HL-60/S4 treated with phorbol 12-myristate 13-acetate at 8.2 ng/mL for 4 days and 3 days (cell line): ENCODE data around the gene PSPC1.
"Not testable (repeated sequence)": the region's sequence is repeated elsewhere in the genome, so short reads cannot be mapped to it uniquely, and the experiment has no call there.

ENCODE experiments used
- in situ Hi-C: fragments of 300-500 bp; cut with MboI; formaldehyde crosslinking; loops from 2 replicates; pipeline ENCODE4 v1.15.0; 2022; ENCODE audit warnings: low sequenced_read_pairs

The PSPC1 gene

GRCh38 chr13:19764237-19764636 is 18.5 kb downstream of the PSPC1 start:
- in situ Hi-C loops = no loop called here

GRCh38 chr13:19763618-19764017 is 19.1 kb downstream of the PSPC1 start:
- in situ Hi-C loops = no loop called here

- in situ Hi-C loops = no loop called here
Measured at GRCh38 chr13:19759669-19760068, 23.1 kb downstream of the PSPC1 start.

GRCh38 chr13:19742643-19743042 is 40.1 kb downstream of the PSPC1 start:
- in situ Hi-C loops = no loop called here

- in situ Hi-C loops = no loop called here
Measured at GRCh38 chr13:19737844-19738557, 44.7 kb downstream of the PSPC1 start.

GRCh38 chr13:19726611-19727010 is 56.1 kb downstream of the PSPC1 start:
- in situ Hi-C loops = no loop called here

GRCh38 chr13:19725320-19725719 is 57.4 kb downstream of the PSPC1 start:
- in situ Hi-C loops = no loop called here

GRCh38 chr13:19720039-19720438 is 62.7 kb downstream of the PSPC1 start:
- in situ Hi-C loops = no loop called here

- in situ Hi-C loops = no loop called here
Measured at GRCh38 chr13:19713186-19713965, 69.4 kb downstream of the PSPC1 start.

GRCh38 chr13:19709782-19710181 is 73.0 kb downstream of the PSPC1 start:
- in situ Hi-C loops = loop anchor here (10.0 kb wide), 1 partner anchor 505 kb away; no protein-coding TSS in a partner anchor

GRCh38 chr13:19709039-19709438 is 73.7 kb downstream of the PSPC1 start:
- in situ Hi-C loops = loop anchor here (10.0 kb wide), 1 partner anchor 504 kb away; no protein-coding TSS in a partner anchor

GRCh38 chr13:19704256-19704655 is 78.5 kb downstream of the PSPC1 start:
- in situ Hi-C loops = loop anchor here (10.0 kb wide), 1 partner anchor 499 kb away; no protein-coding TSS in a partner anchor

- in situ Hi-C loops = loop anchor here (10.0 kb wide), 1 partner anchor 497 kb away; no protein-coding TSS in a partner anchor
Measured at GRCh38 chr13:19701619-19702018, 81.1 kb downstream of the PSPC1 start.

GRCh38 chr13:19700963-19701362 is 81.8 kb downstream of the PSPC1 start:
- in situ Hi-C loops = loop anchor here (10.0 kb wide), 1 partner anchor 496 kb away; no protein-coding TSS in a partner anchor

- in situ Hi-C loops = no loop called here
Measured at GRCh38 chr13:19695829-19696228, 86.9 kb downstream of the PSPC1 start.

GRCh38 chr13:19695428-19695827 is 87.3 kb downstream of the PSPC1 start:
- in situ Hi-C loops = no loop called here

GRCh38 chr13:19691447-19691846 is 91.3 kb downstream of the PSPC1 start:
- in situ Hi-C loops = not testable (repeated sequence)

GRCh38 chr13:19685437-19685836 is 97.3 kb downstream of the PSPC1 start:
- in situ Hi-C loops = no loop called here

GRCh38 chr13:19685034-19685433 is 97.7 kb downstream of the PSPC1 start:
- in situ Hi-C loops = no loop called here

- in situ Hi-C loops = no loop called here
Measured at GRCh38 chr13:19681517-19681916, 101.2 kb downstream of the PSPC1 start.

GRCh38 chr13:19680751-19681150 is 102.0 kb downstream of the PSPC1 start:
- in situ Hi-C loops = no loop called here

GRCh38 chr13:19676168-19676567 is 106.6 kb downstream of the PSPC1 start:
- in situ Hi-C loops = no loop called here
